Heart right ventricle (tissue), 16 donors: ENCODE measurements around the gene GNAO1. TPM values are rescaled to one million over a fixed set of nuclear protein-coding genes. Genes with fewer than 3 reads are reported as not detected.
A peak's percentile ranks its signal among the peaks of the same experiment; 100 is the strongest.

ENCODE experiments used
- ATAC-seq, 8 donors: fragments of 200-7000 bp; cut with Tn5 transposase; one replicate each; pipeline ENCODE4 v1.9.1; 2020; ENCODE audit warnings: mild to moderate bottlenecking in 8 of 8, moderate library complexity in 8 of 8, moderate number of reproducible peaks in 1 of 8
- DNase-seq, 2 donors: peaks; one replicate each; pipeline ENCODE4 v3.0.0-alpha.2; 2020
- H3K27ac ChIP-seq, 10 donors: fragments of 200-600 bp; sonication (generic) in 2 of 10; one replicate each; pipeline versions ENCODE4 v1.5.0 to v1.8.0; 2020 to 2022; ENCODE audit warnings: mild to moderate bottlenecking in 3 of 10
- H3K27me3 ChIP-seq, 7 donors: fragments of 200-600 bp; one replicate each; pipeline ENCODE4 v1.8.0; 2021 to 2022; ENCODE audit warnings: mild to moderate bottlenecking in 2 of 7
- H3K36me3 ChIP-seq, 9 donors: fragments of 200-600 bp; sonication (generic) in 1 of 9; one replicate each; pipeline versions ENCODE4 v1.5.0 to v1.8.0; 2020 to 2022; ENCODE audit warnings: mild to moderate bottlenecking in 2 of 9
- H3K4me1 ChIP-seq, 9 donors: fragments of 200-600 bp; sonication (generic) in 1 of 9; one replicate each; pipeline versions ENCODE4 v1.5.0 to v1.8.0; 2020 to 2022; ENCODE audit warnings: mild to moderate bottlenecking in 4 of 9
- H3K4me3 ChIP-seq, 10 donors: fragments of 200-600 bp; sonication (generic) in 2 of 10; one replicate each; pipeline versions ENCODE4 v1.5.0 to v1.8.0; 2020 to 2022; ENCODE audit warnings: mild to moderate bottlenecking in 7 of 10, moderate library complexity in 2 of 10
- H3K9me3 ChIP-seq, 11 donors: fragments of 200-600 bp in 10 of 11; sonication (generic) in 2 of 11; one replicate each; pipeline versions ENCODE4 v1.5.0 to v1.8.0; 2013 to 2022; ENCODE audit warnings: mild to moderate bottlenecking in 2 of 11, control low read depth in 1 of 11, moderate library complexity in 1 of 11
- WGBS, 2 donors: extraction: QIAGEN DNeasy Blood & Tissue Kit; methylation state at CpG; one replicate each; pipeline ENCODE4 v1.1.7; 2013; ENCODE audit warnings: inconsistent platforms in 1 of 2; 5-methylcytosine and 5-hydroxymethylcytosine counted together
- intact Hi-C, 10 donors: fragments of 100-400 bp; cut with DNase I; formaldehyde crosslinking; loops; one replicate each; pipeline versions ENCODE4 v1.11.1 to v1.14.2; 2022
- polyA plus RNA-seq, 2 donors: library from polyadenylated mRNA; stranded (reverse); fragments of 200-250 nt; gene quantifications; one replicate each; pipeline ENCODE4 v1.2.3, GENCODE V29; 2013
- total RNA-seq, 10 donors: library from RNA; stranded (reverse); fragmentation: NEBNext Ultra II Directional in 3 of 10; extraction: Animal tissue kit (Norgen Biotek cat#: 25700) in 3 of 10; gene quantifications; one replicate each; pipeline versions ENCODE4 v1.2.1 to v1.2.4, GENCODE V29; 2021 to 2023
- TF ChIP-seq, protein P1 (sequence below), 9 donors: fragments of 200-600 bp; sonication (generic) in 2 of 9; IDR thresholded peaks; one replicate each; pipeline versions ENCODE4 v1.5.0 to v1.8.0; 2021 to 2022; ENCODE audit warnings: antibody characterized with exemption in 9 of 9, mild to moderate bottlenecking in 5 of 9, moderate library complexity in 1 of 9
- donor health status: Arrhythmogenic right ventricular cardiomyopathy.
- donor health status: ischemic (EF 13 %, LVEDD 7.1; RV severe dilation, severe dysfunction).
- donor health status: healthy with polysubstance abuse.
- donor health status: DM: no; HTN: yes; CAD: no.
- donor health status: DM: no; HTN: no; CAD: no.
- donor health status: ischemic (EF 25% LVEDD 6.9; RV normal size, moderate dysfunction).
- donor health status: ischemic (EF 25% LVEDD 5.7; RV mildly dilated, moderate dysfunction).
- donor health status: healthy.
- donor health status: DM: yes; HTN: yes; CAD: no.
- donor health status: Ischemic cardiomyopathy.
- donor health status: ischemic (EF 35%, LVEDD 5.7; RV mildly dilated, moderate dysfunction).
- donor health status: nonischemic (EF 11% LVEDD 7.7; RV severe dilation, severe dysfunction).
- donor health status: DM: yes; HTN: yes; CAD: no.
- donor health status: PGD.
- donor health status: ischemic (EF 29% LVEDD 5.4; RV normal size, mild dysfunction).
- donor health status: nonischemic (EF 23%, LVEDD 6.1; RV moderate dilation, normal function).

GNAO1 gene
- total and polyA plus RNA-seq, 12 donors: 1.4 to 36.7 (median 13.5) TPM

DNA sequence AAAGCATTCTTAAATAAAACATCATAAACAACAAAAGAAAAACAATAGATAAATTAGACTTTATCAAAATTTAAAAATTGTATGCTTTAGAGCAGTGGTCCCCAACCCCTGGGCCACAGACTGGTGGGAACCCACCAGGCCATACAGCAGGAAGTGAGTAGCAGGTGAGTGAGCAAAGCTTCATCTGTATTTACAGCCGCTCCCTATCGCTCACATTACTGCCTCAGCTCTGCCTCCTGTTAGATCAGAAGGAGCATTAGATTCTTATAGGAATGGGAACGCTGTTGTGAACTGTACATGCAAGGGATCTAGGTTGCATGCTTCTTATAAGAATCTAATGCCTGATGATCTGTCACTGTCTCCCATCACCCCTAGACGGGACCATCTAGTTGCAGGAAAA, 51.5 kb downstream of the GNAO1 start:
- ATAC-seq (no peak), DNase-seq (no peak)
- H3K27ac ChIP-seq: no peak overlapping the region
- no peak overlapping the region for H3K4me3 ChIP-seq
- TF ChIP-seq, protein P1, sequence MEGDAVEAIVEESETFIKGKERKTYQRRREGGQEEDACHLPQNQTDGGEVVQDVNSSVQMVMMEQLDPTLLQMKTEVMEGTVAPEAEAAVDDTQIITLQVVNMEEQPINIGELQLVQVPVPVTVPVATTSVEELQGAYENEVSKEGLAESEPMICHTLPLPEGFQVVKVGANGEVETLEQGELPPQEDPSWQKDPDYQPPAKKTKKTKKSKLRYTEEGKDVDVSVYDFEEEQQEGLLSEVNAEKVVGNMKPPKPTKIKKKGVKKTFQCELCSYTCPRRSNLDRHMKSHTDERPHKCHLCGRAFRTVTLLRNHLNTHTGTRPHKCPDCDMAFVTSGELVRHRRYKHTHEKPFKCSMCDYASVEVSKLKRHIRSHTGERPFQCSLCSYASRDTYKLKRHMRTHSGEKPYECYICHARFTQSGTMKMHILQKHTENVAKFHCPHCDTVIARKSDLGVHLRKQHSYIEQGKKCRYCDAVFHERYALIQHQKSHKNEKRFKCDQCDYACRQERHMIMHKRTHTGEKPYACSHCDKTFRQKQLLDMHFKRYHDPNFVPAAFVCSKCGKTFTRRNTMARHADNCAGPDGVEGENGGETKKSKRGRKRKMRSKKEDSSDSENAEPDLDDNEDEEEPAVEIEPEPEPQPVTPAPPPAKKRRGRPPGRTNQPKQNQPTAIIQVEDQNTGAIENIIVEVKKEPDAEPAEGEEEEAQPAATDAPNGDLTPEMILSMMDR (IDR thresholded peaks at IDR 0.05): no peak
- peaks cover 0 to 26% (median 13%) of the 10 kb centered on the region in 9 donors for H3K4me1 ChIP-seq
- H3K27me3 ChIP-seq: no peaks in the 10 kb centered on the region
- 96 to 98% methylated on average over 4 of the region's 4 CpGs for WGBS, 2 donors
- no peaks in the 10 kb centered on the region for H3K36me3 ChIP-seq
- intact Hi-C loops: no loop called here
- H3K9me3 ChIP-seq: no peaks in the 10 kb centered on the region

DNA sequence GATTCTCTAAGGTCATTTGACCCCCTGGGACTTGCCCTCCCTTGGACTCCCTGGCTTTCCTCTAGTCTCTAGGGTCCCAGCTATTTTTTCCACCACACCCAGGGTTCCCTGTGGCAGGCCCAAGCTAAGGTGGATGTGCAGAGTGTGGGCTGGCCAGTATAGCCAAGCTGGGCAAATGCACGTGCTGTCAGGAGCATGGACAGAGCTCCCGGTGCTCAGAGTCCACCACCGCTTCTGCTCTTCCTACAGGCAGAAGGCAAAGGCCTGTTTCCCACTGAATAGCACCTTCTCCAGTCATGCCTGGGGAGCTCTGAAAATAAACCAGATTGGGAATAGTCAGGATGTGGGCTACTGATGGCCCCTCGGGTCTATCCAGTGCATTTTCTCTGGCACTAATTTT, 53.3 kb downstream of the GNAO1 start:
- ATAC-seq: no peak
- Histone ChIP-seq H3K4me1 (peaks cover 0 to 18% (median 12%) of the 10 kb centered on the region in 9 donors), H3K4me3 (no peak overlapping the region), H3K27me3 (no peaks in the 10 kb centered on the region), H3K27ac (no peak overlapping the region), H3K36me3 (no peaks in the 10 kb centered on the region), H3K9me3 (no peaks in the 10 kb centered on the region)
- intact Hi-C loops: no loop called here
- 95 to 98% methylated on average over 4 of the region's 4 CpGs for WGBS, 2 donors
- DNase-seq: no peak
- TF ChIP-seq, protein P1 (IDR thresholded peaks at IDR 0.05): no peak

DNA sequence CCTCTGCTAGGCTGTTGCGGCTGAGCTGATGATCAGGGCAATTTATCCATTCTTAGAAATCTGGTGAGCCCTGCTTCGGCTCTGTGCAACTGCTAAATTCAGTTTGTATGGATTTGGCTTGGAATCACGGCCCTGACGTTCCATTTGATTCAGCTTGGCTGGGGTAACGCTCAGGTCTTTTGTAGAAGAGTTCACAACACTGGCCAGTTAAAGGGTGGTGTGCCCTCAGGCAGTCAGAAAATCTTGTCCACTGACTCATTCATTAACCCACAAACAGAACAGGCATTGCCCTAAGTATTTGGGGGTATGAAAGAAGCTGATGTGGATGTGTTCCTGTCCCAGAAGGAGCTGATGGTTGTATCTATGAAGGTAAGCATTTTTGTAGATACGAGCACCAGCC, 53.9 kb downstream of the GNAO1 start:
- intact Hi-C loops: no loop called here
- DNase-seq: no peak
- Histone ChIP-seq H3K27ac (no peak overlapping the region), H3K36me3 (no peaks in the 10 kb centered on the region), H3K4me1 (peaks cover 0 to 18% (median 12%) of the 10 kb centered on the region in 9 donors), H3K9me3 (no peaks in the 10 kb centered on the region), H3K27me3 (no peaks in the 10 kb centered on the region), H3K4me3 (no peak overlapping the region)
- no peak for ATAC-seq
- WGBS, 2 donors: 93 to 95% methylated on average over 6 of the region's 6 CpGs
- TF ChIP-seq, protein P1 (IDR thresholded peaks at IDR 0.05): no peak

DNA sequence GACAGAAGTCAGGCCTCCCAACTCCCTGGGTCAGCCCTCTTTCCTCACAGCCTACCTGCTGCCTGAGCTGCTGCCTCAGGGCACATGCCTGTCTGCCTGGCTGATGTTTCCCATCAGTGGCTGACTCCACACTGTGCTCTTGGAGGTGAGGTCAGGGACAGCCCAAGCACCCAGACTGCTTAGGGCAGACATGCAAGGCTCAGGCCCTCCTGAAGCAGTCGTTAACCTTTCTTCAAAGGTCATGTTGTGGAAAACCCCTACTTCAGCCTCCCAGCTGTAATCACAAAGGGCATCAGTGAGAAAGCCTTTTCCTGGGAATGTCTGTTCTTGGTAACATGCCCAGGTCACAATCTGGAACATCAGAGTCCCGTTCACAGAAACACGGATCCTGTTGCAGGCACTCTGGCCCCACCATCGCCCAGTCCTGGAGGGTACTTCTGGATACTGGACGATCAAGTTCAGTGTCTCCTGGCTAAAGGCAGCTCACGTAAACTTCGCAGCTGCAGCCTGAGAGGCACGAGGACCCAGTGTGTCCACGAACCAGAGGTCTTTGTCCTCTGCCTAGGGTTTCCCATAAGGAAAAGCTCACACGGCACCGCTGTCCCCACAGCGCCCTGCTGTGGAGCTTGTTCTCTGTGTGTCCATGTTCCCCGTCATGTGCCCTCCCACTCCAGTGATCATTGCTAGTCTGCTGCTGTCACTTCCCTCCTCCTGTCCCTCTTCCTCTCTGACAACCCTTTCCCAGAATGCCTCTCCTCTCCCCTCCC, 54.9 kb downstream of the GNAO1 start:
- intact Hi-C loops: no loop called here
- Histone ChIP-seq H3K9me3 (no peaks in the 10 kb centered on the region), H3K27me3 (no peaks in the 10 kb centered on the region), H3K4me3 (no peak overlapping the region), H3K4me1 (peaks cover 0 to 18% (median 12%) of the 10 kb centered on the region in 9 donors), H3K27ac (peak overlapping the region in 3 of 10 donors; percentile 4 to 28 (median 11)), H3K36me3 (no peaks in the 10 kb centered on the region)
- peak; percentile 23 to 83 (median 64) for ATAC-seq
- TF ChIP-seq, protein P1 (IDR thresholded peaks at IDR 0.05): peak in 2 of 9 donors; percentile 17 to 25
- 48 to 58% methylated on average over 13 of the region's 13 CpGs for WGBS, 2 donors
- DNase-seq: no peak
